Muscle of leg (tissue), 11 donors: ENCODE data around the gene APPL2. TPM values are rescaled to one million over a fixed set of nuclear protein-coding genes. Genes with fewer than 3 reads are reported as not detected.

ENCODE experiments used
- DNase-seq: peaks from one replicate; pipeline ENCODE4 v3.0.0; 2013
- H3K27ac ChIP-seq: one replicate; pipeline ENCODE4 v1.5.1; 2013; ENCODE audit warnings: mild to moderate bottlenecking, low read length, control low read depth
- H3K27me3 ChIP-seq: one replicate; pipeline ENCODE4 v1.6.1; 2013; ENCODE audit warnings: low read length; ENCODE audit not compliant: control insufficient read depth, insufficient read depth
- H3K36me3 ChIP-seq: one replicate; pipeline ENCODE4 v1.6.1; 2013; ENCODE audit warnings: low read length; ENCODE audit not compliant: control insufficient read depth, insufficient read depth
- H3K4me1 ChIP-seq: one replicate; pipeline ENCODE4 v1.6.1; 2013; ENCODE audit warnings: low read length; ENCODE audit not compliant: control insufficient read depth, insufficient read depth
- H3K4me3 ChIP-seq: one replicate; pipeline ENCODE4 v1.5.1; 2013; ENCODE audit warnings: low read length, control low read depth
- H3K9me3 ChIP-seq: replicated peaks from 2 replicates; pipeline ENCODE4 v1.6.1; 2013; ENCODE audit warnings: low read depth, low read length; ENCODE audit not compliant: control insufficient read depth
- WGBS: methylation state at CpG from one replicate; pipeline ENCODE4 v1.1.5; 2013; ENCODE audit warnings: missing lambda C conversion rate; ENCODE audit not compliant: insufficient coverage; 5-methylcytosine and 5-hydroxymethylcytosine counted together
- polyA plus RNA-seq, 8 donors: library from polyadenylated mRNA; unstranded; fragments of 120-200 nt; gene quantifications; one replicate each; pipeline versions ENCODE4 v1.2.1 to v1.2.3, GENCODE V29; 2013; ENCODE audit warnings: inconsistent platforms in 1 of 8, low replicate concordance in 1 of 8; ENCODE audit not compliant: insufficient read length in 8 of 8, insufficient read depth in 1 of 8
- total RNA-seq: library from RNA; stranded (reverse); fragments of 120-200 nt; gene quantifications from one replicate; pipeline ENCODE4 v1.2.4, GENCODE V29; 2013

APPL2 gene
- total and polyA plus RNA-seq, 9 donors = 23.1 to 35.1 (median 27.3) TPM

GRCh38 chr12:105219261-105220028 lies 16.5 kb downstream of the APPL2 start:
- H3K4me1 ChIP-seq = peaks cover 2% of the 10 kb centered on the region
- H3K27ac ChIP-seq = no peak overlapping the region
- H3K36me3 ChIP-seq = peaks cover 40% of the 10 kb centered on the region
- no peak overlapping the region for H3K4me3 ChIP-seq
- no peaks in the 10 kb centered on the region for H3K27me3 ChIP-seq
- 47% methylated on average over 2 of the region's 4 CpGs for WGBS
- DNase-seq = no peak
- no peaks in the 10 kb centered on the region for H3K9me3 ChIP-seq

GRCh38 chr12:105218434-105218833 lies 17.5 kb downstream of the APPL2 start:
- peak; percentile 15 for DNase-seq
- H3K4me3 ChIP-seq = no peak overlapping the region
- 68% methylated on average over 7 of the region's 7 CpGs for WGBS
- peaks cover 43% of the 10 kb centered on the region for H3K36me3 ChIP-seq
- no peaks in the 10 kb centered on the region for H3K9me3 ChIP-seq
- no peaks in the 10 kb centered on the region for H3K27me3 ChIP-seq
- H3K4me1 ChIP-seq = peaks cover 2% of the 10 kb centered on the region
- no peak overlapping the region for H3K27ac ChIP-seq

GRCh38 chr12:105214670-105215375 lies 21.2 kb downstream of the APPL2 start:
- Histone ChIP-seq H3K36me3 (peaks cover 32% of the 10 kb centered on the region), H3K27ac (no peak overlapping the region), H3K4me1 (peaks cover 2% of the 10 kb centered on the region), H3K27me3 (no peaks in the 10 kb centered on the region), H3K9me3 (no peaks in the 10 kb centered on the region), H3K4me3 (no peak overlapping the region)
- WGBS = 62% methylated on average over 5 of the region's 9 CpGs
- no peak for DNase-seq

- no peak for DNase-seq
- WGBS = 93% methylated on average over 3 of the region's 6 CpGs
- Histone ChIP-seq H3K27me3 (no peaks in the 10 kb centered on the region), H3K36me3 (peaks cover 32% of the 10 kb centered on the region), H3K27ac (no peak overlapping the region), H3K4me1 (peaks cover 2% of the 10 kb centered on the region), H3K4me3 (no peak overlapping the region), H3K9me3 (no peaks in the 10 kb centered on the region)
Observed at GRCh38 chr12:105214148-105214547, 21.8 kb downstream of the APPL2 start.

- no peak overlapping the region for H3K27ac ChIP-seq
- 94% methylated on average over 3 of the region's 6 CpGs for WGBS
- no peaks in the 10 kb centered on the region for H3K27me3 ChIP-seq
- no peak overlapping the region for H3K4me3 ChIP-seq
- no peak for DNase-seq
- peaks cover 34% of the 10 kb centered on the region for H3K36me3 ChIP-seq
- H3K9me3 ChIP-seq = no peaks in the 10 kb centered on the region
- no peaks in the 10 kb centered on the region for H3K4me1 ChIP-seq
Observed at GRCh38 chr12:105212438-105212837, 23.5 kb downstream of the APPL2 start.

- WGBS = 100% methylated on average over 1 of the region's 3 CpGs
- H3K27ac ChIP-seq = no peak overlapping the region
- no peaks in the 10 kb centered on the region for H3K27me3 ChIP-seq
- no peaks in the 10 kb centered on the region for H3K4me1 ChIP-seq
- no peak for DNase-seq
- peaks cover 47% of the 10 kb centered on the region for H3K36me3 ChIP-seq
- H3K4me3 ChIP-seq = no peak overlapping the region
- H3K9me3 ChIP-seq = no peaks in the 10 kb centered on the region
Observed at GRCh38 chr12:105209091-105209490, 26.9 kb downstream of the APPL2 start.

- WGBS = 92% methylated on average over 10 of the region's 16 CpGs
- no peak overlapping the region for H3K27ac ChIP-seq
- H3K9me3 ChIP-seq = no peaks in the 10 kb centered on the region
- no peaks in the 10 kb centered on the region for H3K4me1 ChIP-seq
- peak; percentile 73 for DNase-seq
- no peaks in the 10 kb centered on the region for H3K27me3 ChIP-seq
- no peak overlapping the region for H3K4me3 ChIP-seq
- H3K36me3 ChIP-seq = peaks cover 59% of the 10 kb centered on the region
Observed at GRCh38 chr12:105206686-105207374, 29.1 kb downstream of the APPL2 start.

- H3K27ac ChIP-seq = no peak overlapping the region
- no peaks in the 10 kb centered on the region for H3K4me1 ChIP-seq
- no peaks in the 10 kb centered on the region for H3K27me3 ChIP-seq
- H3K36me3 ChIP-seq = peaks cover 57% of the 10 kb centered on the region
- WGBS = 89% methylated on average over 5 of the region's 10 CpGs
- H3K9me3 ChIP-seq = no peaks in the 10 kb centered on the region
- no peak overlapping the region for H3K4me3 ChIP-seq
- DNase-seq = no peak
Observed at GRCh38 chr12:105205322-105206048, 30.5 kb downstream of the APPL2 start.

GRCh38 chr12:105204916-105205315 lies 31.1 kb downstream of the APPL2 start:
- Histone ChIP-seq H3K27ac (no peak overlapping the region), H3K27me3 (no peaks in the 10 kb centered on the region), H3K9me3 (no peaks in the 10 kb centered on the region), H3K4me3 (no peak overlapping the region), H3K36me3 (peaks cover 60% of the 10 kb centered on the region), H3K4me1 (no peaks in the 10 kb centered on the region)
- DNase-seq = no peak
- WGBS = 81% methylated on average over 4 of the region's 6 CpGs
